Measurements from ENCODE around the gene DNAJC4. TPM values are rescaled to one million over a fixed set of nuclear protein-coding genes. Genes with fewer than 3 reads are reported as not detected.
A peak's percentile ranks its signal among the peaks of the same experiment; 100 is the strongest.

DNAJC4 gene
- total RNA-seq, 4 donors from 2014 or later = 13.8 to 30.0 (median 18.9) TPM

DNA sequence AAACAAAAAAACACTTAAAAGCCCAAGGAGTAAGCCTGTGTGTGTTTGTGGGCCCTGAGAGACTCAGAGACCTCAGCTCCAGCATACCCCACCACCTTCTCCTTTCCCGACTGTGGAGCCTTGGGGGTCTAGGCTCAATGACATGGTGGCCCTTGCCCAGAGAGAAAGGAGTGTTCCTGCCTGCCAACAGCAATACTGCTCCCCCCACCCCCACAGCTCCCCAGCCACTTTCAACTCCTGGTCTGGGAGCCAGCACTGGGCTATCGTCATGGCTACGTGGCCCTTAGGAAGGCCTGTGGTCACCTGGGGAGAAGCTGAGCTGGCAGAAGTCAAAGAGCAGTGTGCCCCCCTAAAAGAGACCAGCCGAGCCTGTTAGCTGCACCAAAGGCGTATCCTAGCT lies 13.8 kb downstream of the DNAJC4 start:
- Histone ChIP-seq H3K36me3 (peaks cover 0 to 9% of the 10 kb centered on the region in 2 donors), H3K4me3 (peak overlapping the region in 1 of 4 donors; percentile 93), H3K27me3 (no peaks in the 10 kb centered on the region), H3K9me3 (no peaks in the 10 kb centered on the region), H3K4me1 (peaks cover 39 to 48% of the 10 kb centered on the region in 2 donors), H3K27ac (peak overlapping the region; percentile 92 to 100 (median 96))
- DNase-seq (no peak), ATAC-seq (no peak)
- intact Hi-C loops (cut with DNase I; ENCODE audit: low total_unique reads) (loop anchor here (10.0 kb wide), 1 partner anchor 631 kb away; the partner anchor contains the start of gene EHD1), in situ Hi-C loops (cut with MboI; ENCODE audit: low sequenced_read_pairs in 4 of 4) (no loop called here)
- TF ChIP-seq POLR2A (IDR thresholded peaks at IDR 0.05) = no peak
- TF ChIP-seq, protein P1, sequence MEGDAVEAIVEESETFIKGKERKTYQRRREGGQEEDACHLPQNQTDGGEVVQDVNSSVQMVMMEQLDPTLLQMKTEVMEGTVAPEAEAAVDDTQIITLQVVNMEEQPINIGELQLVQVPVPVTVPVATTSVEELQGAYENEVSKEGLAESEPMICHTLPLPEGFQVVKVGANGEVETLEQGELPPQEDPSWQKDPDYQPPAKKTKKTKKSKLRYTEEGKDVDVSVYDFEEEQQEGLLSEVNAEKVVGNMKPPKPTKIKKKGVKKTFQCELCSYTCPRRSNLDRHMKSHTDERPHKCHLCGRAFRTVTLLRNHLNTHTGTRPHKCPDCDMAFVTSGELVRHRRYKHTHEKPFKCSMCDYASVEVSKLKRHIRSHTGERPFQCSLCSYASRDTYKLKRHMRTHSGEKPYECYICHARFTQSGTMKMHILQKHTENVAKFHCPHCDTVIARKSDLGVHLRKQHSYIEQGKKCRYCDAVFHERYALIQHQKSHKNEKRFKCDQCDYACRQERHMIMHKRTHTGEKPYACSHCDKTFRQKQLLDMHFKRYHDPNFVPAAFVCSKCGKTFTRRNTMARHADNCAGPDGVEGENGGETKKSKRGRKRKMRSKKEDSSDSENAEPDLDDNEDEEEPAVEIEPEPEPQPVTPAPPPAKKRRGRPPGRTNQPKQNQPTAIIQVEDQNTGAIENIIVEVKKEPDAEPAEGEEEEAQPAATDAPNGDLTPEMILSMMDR (IDR thresholded peaks at IDR 0.05 in 4 of 5, conservative IDR thresholded peaks at IDR 0.05 in 1 of 5) = no peak

DNA sequence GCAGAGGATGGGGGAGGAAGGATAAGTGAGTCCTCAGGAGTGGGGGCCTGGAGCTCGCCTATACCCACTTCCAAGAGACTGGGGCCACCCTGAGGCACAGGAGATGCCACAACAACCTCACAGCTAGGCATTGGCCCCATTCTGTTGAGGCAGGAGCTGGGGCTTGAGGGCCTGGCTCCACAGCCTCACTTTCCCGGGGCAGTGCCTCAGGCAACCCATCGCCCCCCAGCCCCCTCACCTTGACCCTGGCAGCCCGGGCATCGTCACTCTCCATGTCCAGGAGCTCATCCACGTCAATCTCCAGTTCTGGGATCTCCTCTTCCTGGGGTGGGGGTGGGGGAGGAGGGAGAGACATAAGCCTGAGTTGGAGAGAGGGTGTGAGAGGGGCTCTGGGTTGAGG lies 14.6 kb downstream of the DNAJC4 start:
- Histone ChIP-seq H3K27me3 (no peaks in the 10 kb centered on the region), H3K4me3 (peak overlapping the region; percentile 80 to 95 (median 94)), H3K4me1 (peaks cover 36 to 45% of the 10 kb centered on the region in 2 donors), H3K27ac (peak overlapping the region; percentile 92 to 100 (median 96)), H3K36me3 (peaks cover 0 to 9% of the 10 kb centered on the region in 2 donors), H3K9me3 (no peaks in the 10 kb centered on the region)
- intact Hi-C loops (cut with DNase I; ENCODE audit: low total_unique reads) = loop anchor here (1.0 to 10.0 kb wide), 2 partner anchors 19 to 630 kb away; partner anchors contain the start of genes EHD1, NUDT22 and TRPT1
- no peak for ATAC-seq
- no peak for DNase-seq
- in situ Hi-C loops (cut with MboI; ENCODE audit: low sequenced_read_pairs in 4 of 4) = no loop called here
- no peak for TF ChIP-seq POLR2A (IDR thresholded peaks at IDR 0.05)
- TF ChIP-seq, protein P1 (IDR thresholded peaks at IDR 0.05 in 4 of 5, conservative IDR thresholded peaks at IDR 0.05 in 1 of 5) = no peak

DNA sequence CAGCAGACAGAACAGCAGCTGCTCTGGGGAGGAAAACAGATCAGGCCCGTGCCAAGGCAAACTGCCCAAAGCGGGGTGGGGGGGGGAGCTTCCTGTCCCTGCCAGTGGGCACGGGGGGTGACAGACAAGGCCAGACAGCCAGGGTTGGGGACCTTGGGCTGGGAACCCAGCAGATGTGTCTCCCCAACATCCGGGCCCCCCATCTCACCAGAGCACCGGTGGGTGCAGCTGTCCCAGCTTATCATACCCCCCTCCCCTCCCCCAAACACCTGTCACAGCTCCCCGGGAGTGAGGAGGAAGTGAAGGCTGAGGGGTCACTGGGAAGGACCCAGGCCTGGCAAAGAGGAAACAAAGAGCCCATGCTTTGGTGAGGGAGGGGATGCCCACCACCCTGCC lies 15.1 kb downstream of the DNAJC4 start:
- in situ Hi-C loops (cut with MboI; ENCODE audit: low sequenced_read_pairs in 4 of 4) (no loop called here), intact Hi-C loops (cut with DNase I; ENCODE audit: low total_unique reads) (loop anchor here (1.0 to 10.0 kb wide), 2 partner anchors 19 to 629 kb away; partner anchors contain the start of genes EHD1, NUDT22 and TRPT1)
- Histone ChIP-seq H3K27me3 (no peaks in the 10 kb centered on the region), H3K4me3 (peak overlapping the region; percentile 80 to 95 (median 94)), H3K36me3 (peaks cover 0 to 9% of the 10 kb centered on the region in 2 donors), H3K27ac (peak overlapping the region; percentile 92 to 100 (median 96)), H3K9me3 (no peaks in the 10 kb centered on the region), H3K4me1 (peaks cover 32 to 41% of the 10 kb centered on the region in 2 donors)
- TF ChIP-seq POLR2A (IDR thresholded peaks at IDR 0.05) = no peak
- TF ChIP-seq, protein P1 (IDR thresholded peaks at IDR 0.05 in 4 of 5, conservative IDR thresholded peaks at IDR 0.05 in 1 of 5) = no peak
- DNase-seq (peak; percentile 64 to 84), ATAC-seq (peak; percentile 6 to 12)

DNA sequence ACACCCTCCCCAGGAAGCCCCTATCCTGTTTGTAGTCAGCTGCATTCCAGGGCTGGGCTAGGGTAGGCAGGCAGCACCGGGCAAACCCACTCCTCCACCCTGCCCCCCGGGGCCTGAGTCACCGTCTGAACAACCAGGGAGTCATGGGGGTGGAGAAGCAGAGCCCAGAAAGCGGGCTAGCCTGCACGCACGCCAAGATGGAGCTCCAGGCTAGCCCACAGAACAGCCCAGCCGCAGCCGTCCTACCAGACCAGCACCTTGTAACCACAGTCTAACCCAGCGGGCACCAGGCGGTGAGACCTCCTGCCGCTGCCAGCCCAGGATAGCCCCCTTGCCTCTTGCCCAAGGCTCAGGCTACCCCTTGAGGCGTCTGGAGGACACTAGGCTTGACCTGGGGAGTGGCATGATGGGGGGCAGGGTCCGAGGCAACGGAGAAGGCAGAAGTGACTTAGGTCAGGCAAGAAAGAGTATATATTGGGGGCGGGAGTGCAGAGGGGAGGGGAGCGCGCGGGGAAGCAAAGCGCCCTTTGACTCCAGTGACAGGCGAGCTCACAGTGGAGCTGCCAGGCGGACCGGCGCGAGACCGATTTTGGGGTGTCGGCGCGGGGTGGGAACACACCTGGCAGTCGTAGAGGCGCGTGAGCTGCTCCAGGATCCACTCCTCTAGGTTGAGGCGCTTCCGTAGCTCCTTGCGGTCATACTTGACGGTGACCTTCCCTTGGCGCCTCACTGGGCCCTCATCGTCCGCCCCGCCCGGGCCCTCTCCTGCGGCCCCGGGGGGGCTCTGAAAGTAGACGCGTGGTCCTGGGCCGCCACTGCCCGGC lies 15.7 kb downstream of the DNAJC4 start:
- peak; percentile 82 to 92 for DNase-seq

More for the DNA sequence above, 15.7 kb downstream of the DNAJC4 start:
- in situ Hi-C loops (cut with MboI; ENCODE audit: low sequenced_read_pairs in 4 of 4) (no loop called here), intact Hi-C loops (cut with DNase I; ENCODE audit: low total_unique reads) (loop anchor here (1.0 to 10.0 kb wide), 2 partner anchors 20 to 629 kb away; partner anchors contain the start of genes EHD1, NUDT22 and TRPT1)
- Histone ChIP-seq H3K27me3 (no peaks in the 10 kb centered on the region), H3K36me3 (peaks cover 0 to 9% of the 10 kb centered on the region in 2 donors), H3K9me3 (no peaks in the 10 kb centered on the region), H3K4me1 (peaks cover 37 to 45% of the 10 kb centered on the region in 2 donors), H3K4me3 (peak overlapping the region; percentile 80 to 95 (median 94)), H3K27ac (peak overlapping the region; percentile 92 to 100 (median 96))
- peak; percentile 18 to 31 for ATAC-seq
- peak; percentile 47 to 79 for TF ChIP-seq POLR2A (IDR thresholded peaks at IDR 0.05)
- TF ChIP-seq, protein P1 (IDR thresholded peaks at IDR 0.05 in 4 of 5, conservative IDR thresholded peaks at IDR 0.05 in 1 of 5) = no peak
